Activated T-cell treated with anti-CD3 and anti-CD28 coated beads, Interleukin-2, amount 50 U/mL, for 72 hours (primary cell): ENCODE results near the gene POLD2. TPM values are rescaled to one million over a fixed set of nuclear protein-coding genes. Genes with fewer than 3 reads are reported as not detected.

Experiments used
- ATAC-seq, 2 donors: fragments of 150-1000 bp; cut with Tn5 transposase; replicated peaks in 1 of 2; 2 replicates each; pipeline ENCODE4 v1.10.0; 2021; ENCODE audit warnings: moderate library complexity in 2 of 2, mild to moderate bottlenecking in 1 of 2
- DNase-seq, 2 donors: peaks; one replicate each; pipeline ENCODE4 v3.0.0; 2021 to 2022; ENCODE audit warnings: mixed read lengths in 1 of 2
- H3K27ac Mint-ChIP-seq: one replicate; pipeline ENCODE4 v1.8.0; 2022; ENCODE audit warnings: mild to moderate bottlenecking, moderate library complexity, mixed read lengths
- H3K27me3 Mint-ChIP-seq: one replicate; pipeline ENCODE4 v1.8.0; 2022; ENCODE audit warnings: low read depth, mixed read lengths
- H3K36me3 Mint-ChIP-seq, 2 donors: one replicate each; pipeline ENCODE4 v1.8.0; 2022; ENCODE audit warnings: mixed read lengths in 2 of 2, mild to moderate bottlenecking in 1 of 2; ENCODE audit not compliant: insufficient read depth in 2 of 2
- H3K4me1 Mint-ChIP-seq: one replicate; pipeline ENCODE4 v1.8.0; 2022; ENCODE audit warnings: low read depth, mixed read lengths
- H3K4me3 Mint-ChIP-seq, 2 donors: one replicate each; pipeline ENCODE4 v1.8.0; 2022; ENCODE audit warnings: mild to moderate bottlenecking in 2 of 2, mixed read lengths in 2 of 2, moderate library complexity in 2 of 2
- H3K9me3 Mint-ChIP-seq, 2 donors: one replicate each; pipeline ENCODE4 v1.8.0; 2022; ENCODE audit warnings: mixed read lengths in 2 of 2
- total RNA-seq, 2 donors: library from RNA; stranded (reverse); gene quantifications; one replicate each; pipeline ENCODE4 v1.2.3, GENCODE V29; 2022

POLD2 gene
- total RNA-seq, 2 donors from 2014 or later = 101 to 138 TPM

GRCh38 chr7:44094365-44094764 is 29.0 kb downstream of the POLD2 start:
- Mint-ChIP-seq H3K27ac (no peak overlapping the region), H3K27me3 (no peaks in the 10 kb centered on the region), H3K4me1 (peaks cover 22% of the 10 kb centered on the region), H3K4me3 (no peak overlapping the region), H3K9me3 (no peaks in the 10 kb centered on the region), H3K36me3 (no peaks in the 10 kb centered on the region)
- DNase-seq (no peak), ATAC-seq (no peak)

GRCh38 chr7:44093102-44093641 is 30.2 kb downstream of the POLD2 start:
- Mint-ChIP-seq H3K27ac (no peak overlapping the region), H3K27me3 (no peaks in the 10 kb centered on the region), H3K9me3 (no peaks in the 10 kb centered on the region), H3K36me3 (no peaks in the 10 kb centered on the region), H3K4me1 (peaks cover 18% of the 10 kb centered on the region), H3K4me3 (no peak overlapping the region)
- DNase-seq = no peak
- ATAC-seq = no peak

DNA sequence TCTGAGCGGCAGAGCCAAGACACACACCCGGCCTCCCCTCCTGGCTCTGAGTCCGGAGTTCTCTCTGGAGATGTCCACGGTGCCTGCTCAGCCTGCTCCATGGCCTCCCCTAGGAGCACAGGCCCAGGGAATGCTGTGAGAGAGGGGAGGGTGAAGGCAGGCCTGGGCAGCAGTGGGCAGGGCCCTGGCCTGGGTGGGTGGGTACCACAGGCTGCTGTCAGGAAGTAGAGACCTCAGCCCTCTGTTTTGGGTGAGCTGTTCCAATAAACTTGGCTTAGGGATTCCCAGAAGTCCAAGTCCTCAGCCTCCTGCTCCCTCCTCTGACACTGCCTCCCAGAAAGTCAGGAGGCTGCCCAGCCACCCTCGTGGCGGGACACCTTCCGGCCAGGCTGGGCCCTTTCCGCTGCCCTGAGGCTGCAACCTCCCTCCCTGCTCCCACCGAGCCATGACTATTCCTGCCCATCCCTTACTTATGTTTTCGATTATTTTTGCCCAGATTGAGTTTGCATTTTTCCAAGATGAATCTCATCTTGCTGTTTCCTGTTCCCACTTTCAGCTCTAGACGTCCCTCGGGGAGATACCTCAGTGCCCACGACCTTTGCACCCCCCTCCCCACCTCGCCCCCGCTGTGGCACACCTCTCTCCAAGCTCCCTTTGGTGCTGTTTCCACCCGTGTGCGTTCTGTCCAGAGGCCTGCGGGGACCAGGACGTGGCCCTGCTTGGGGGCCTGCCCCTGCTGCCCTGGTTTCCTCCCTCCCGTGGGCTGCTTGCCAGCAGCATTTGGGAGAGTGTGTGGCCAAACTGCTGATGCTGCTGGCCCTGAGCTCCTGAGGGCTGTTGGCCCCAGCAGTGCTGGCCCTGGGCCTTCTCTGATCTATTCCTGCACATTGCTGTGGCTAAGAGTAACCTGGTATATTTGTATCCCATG is 35.2 kb downstream of the POLD2 start:
- Mint-ChIP-seq H3K4me1 (peaks cover 9% of the 10 kb centered on the region), H3K36me3 (no peaks in the 10 kb centered on the region), H3K9me3 (no peaks in the 10 kb centered on the region), H3K27ac (no peak overlapping the region), H3K27me3 (no peaks in the 10 kb centered on the region), H3K4me3 (no peak overlapping the region)
- ATAC-seq = no peak
- no peak for DNase-seq

- Mint-ChIP-seq H3K36me3 (no peaks in the 10 kb centered on the region), H3K4me1 (peaks cover 18% of the 10 kb centered on the region), H3K27ac (no peak overlapping the region), H3K9me3 (no peaks in the 10 kb centered on the region), H3K4me3 (no peak overlapping the region), H3K27me3 (no peaks in the 10 kb centered on the region)
- ATAC-seq (no peak), DNase-seq (no peak)
Measured at GRCh38 chr7:44086627-44087026, 36.7 kb downstream of the POLD2 start.

DNA sequence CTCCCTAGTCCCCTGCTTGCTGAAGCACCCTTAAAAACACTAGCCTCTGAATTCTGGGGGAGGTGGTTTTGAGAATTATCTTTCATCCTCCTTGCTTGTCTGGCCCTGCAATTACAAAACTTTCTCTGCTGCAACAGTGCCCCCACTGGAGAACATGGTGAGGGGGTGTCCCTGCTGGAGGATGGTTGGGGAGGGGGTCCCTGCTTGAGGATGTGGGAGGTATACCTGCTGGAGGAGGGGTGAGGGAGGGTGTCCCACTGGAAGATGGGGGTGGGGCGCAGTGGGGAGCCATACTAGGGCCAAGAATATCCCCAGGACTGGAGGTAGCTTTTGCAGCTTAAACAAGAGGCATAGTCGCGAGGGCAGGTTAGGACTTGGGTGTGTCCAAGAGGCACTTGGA is 37.8 kb downstream of the POLD2 start:
- Mint-ChIP-seq H3K36me3 (peaks cover 2 to 7% of the 10 kb centered on the region in 2 donors), H3K27ac (no peak overlapping the region), H3K4me3 (no peak overlapping the region), H3K27me3 (no peaks in the 10 kb centered on the region), H3K9me3 (no peaks in the 10 kb centered on the region), H3K4me1 (peaks cover 29% of the 10 kb centered on the region)
- DNase-seq (no peak), ATAC-seq (no peak)

- no peak for ATAC-seq
- Mint-ChIP-seq H3K9me3 (no peaks in the 10 kb centered on the region), H3K27ac (no peak overlapping the region)
Measured at GRCh38 chr7:44084701-44085100, 38.6 kb downstream of the POLD2 start.

DNA sequence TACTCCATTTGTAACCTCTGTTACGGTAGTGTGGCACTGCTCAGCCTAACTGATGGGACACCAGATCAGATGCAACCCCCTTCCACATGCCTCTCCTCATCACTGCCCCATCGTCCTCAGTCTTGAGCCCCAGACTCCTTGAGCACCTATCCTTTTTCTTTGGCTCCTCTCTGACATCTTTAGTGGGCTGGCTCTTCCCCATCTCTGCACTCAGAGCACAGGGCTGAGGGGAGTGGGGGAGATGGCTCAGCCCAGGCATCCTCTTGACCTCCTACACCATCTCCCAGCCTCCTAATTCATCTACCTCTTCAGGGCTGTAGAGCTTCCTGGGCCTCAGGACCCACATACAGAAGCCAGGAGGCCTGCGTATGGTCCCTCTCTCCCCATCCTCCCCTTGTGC is 39.6 kb downstream of the POLD2 start:
- Mint-ChIP-seq H3K4me1 (peaks cover 34% of the 10 kb centered on the region), H3K27me3 (no peaks in the 10 kb centered on the region), H3K4me3 (peak overlapping the region; percentile 64 to 94), H3K27ac (peak overlapping the region; percentile 66), H3K36me3 (peaks cover 2 to 7% of the 10 kb centered on the region in 2 donors), H3K9me3 (no peaks in the 10 kb centered on the region)
- DNase-seq (no peak), ATAC-seq (no peak)

More at GRCh38 chr7:44084701-44085100, 38.6 kb downstream of the POLD2 start:
- DNase-seq = no peak
- Mint-ChIP-seq H3K4me1 (peaks cover 34% of the 10 kb centered on the region), H3K4me3 (no peak overlapping the region), H3K27me3 (no peaks in the 10 kb centered on the region), H3K36me3 (peaks cover 2 to 7% of the 10 kb centered on the region in 2 donors)

DNA sequence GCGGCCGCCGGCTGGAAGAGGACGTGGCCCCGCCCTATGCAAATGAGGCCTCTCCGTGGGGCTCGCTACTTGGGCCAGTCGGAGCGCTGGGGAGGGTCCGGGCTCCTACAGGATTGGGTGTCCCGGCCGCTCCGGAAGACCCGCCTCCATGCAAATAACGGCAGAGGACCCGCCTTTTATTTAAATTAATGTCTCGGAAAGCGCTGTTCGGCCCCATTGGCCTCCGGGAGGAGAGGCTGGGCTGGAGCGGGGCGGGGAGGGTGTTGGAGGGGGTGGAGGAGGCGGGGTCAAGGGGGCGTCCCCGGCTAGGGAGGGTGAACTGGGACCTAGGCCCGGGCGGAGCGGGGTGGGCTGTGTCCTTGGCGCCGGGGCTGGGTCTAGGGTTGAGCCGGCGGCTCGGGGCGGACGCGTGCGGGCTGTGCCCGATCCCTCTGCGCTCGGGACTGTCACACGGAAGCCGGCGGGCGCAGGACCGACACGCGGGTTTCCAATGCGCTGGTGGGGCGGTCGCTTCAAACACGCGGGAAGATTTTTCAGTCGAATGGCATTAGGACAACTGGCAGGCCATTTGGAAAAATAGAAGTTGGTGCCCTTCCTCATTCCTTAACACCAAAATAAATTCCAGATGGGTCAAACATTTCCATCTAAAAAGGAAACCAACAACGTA is 40.7 kb downstream of the POLD2 start:
- Mint-ChIP-seq H3K4me3 (peak overlapping the region; percentile 89 to 94), H3K9me3 (no peaks in the 10 kb centered on the region), H3K4me1 (peaks cover 43% of the 10 kb centered on the region), H3K27me3 (no peaks in the 10 kb centered on the region), H3K27ac (peak overlapping the region; percentile 74), H3K36me3 (peaks cover 6 to 11% of the 10 kb centered on the region in 2 donors)
- ATAC-seq (peak; percentile 94 to 95), DNase-seq (peak; percentile 97 to 99)

GRCh38 chr7:44081266-44081748 is 42.0 kb downstream of the POLD2 start:
- Mint-ChIP-seq H3K4me3 (peak overlapping the region; percentile 89 to 94), H3K36me3 (peaks cover 7 to 14% of the 10 kb centered on the region in 2 donors), H3K4me1 (peaks cover 54% of the 10 kb centered on the region), H3K27me3 (no peaks in the 10 kb centered on the region), H3K9me3 (no peaks in the 10 kb centered on the region), H3K27ac (peak overlapping the region; percentile 89)
- peak; percentile 44 for DNase-seq
- ATAC-seq = no peak

GRCh38 chr7:44080686-44081265 is 42.6 kb downstream of the POLD2 start:
- DNase-seq (no peak), ATAC-seq (no peak)
- Mint-ChIP-seq H3K4me3 (peak overlapping the region; percentile 89 to 94), H3K4me1 (peaks cover 54% of the 10 kb centered on the region), H3K36me3 (peaks cover 7 to 16% of the 10 kb centered on the region in 2 donors), H3K9me3 (no peaks in the 10 kb centered on the region), H3K27me3 (no peaks in the 10 kb centered on the region), H3K27ac (peak overlapping the region; percentile 89)

DNA sequence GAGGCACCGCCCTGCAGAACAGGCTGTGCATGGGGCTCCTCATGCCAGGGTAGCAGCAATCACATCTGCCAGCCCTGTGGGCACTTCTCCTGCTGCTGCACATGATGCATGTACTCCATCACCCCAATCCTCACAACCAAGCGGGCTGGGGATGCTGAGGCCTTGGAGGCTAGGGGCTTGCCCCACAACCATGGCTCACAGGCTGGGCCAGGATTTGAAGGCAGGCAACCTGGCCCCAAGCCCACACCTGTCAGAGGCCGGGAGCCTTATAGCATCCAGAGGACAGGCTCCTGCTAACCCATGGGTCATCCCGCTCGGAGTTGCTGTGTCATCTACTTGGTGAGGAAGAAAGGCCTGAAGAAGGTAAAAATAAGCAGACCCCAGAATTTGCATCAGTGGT is 43.2 kb downstream of the POLD2 start:
- Mint-ChIP-seq H3K4me3 (no peak overlapping the region), H3K36me3 (peaks cover 7 to 20% of the 10 kb centered on the region in 2 donors), H3K4me1 (peaks cover 54% of the 10 kb centered on the region), H3K27me3 (no peaks in the 10 kb centered on the region), H3K27ac (no peak overlapping the region), H3K9me3 (no peaks in the 10 kb centered on the region)
- ATAC-seq = no peak
- DNase-seq = no peak

DNA sequence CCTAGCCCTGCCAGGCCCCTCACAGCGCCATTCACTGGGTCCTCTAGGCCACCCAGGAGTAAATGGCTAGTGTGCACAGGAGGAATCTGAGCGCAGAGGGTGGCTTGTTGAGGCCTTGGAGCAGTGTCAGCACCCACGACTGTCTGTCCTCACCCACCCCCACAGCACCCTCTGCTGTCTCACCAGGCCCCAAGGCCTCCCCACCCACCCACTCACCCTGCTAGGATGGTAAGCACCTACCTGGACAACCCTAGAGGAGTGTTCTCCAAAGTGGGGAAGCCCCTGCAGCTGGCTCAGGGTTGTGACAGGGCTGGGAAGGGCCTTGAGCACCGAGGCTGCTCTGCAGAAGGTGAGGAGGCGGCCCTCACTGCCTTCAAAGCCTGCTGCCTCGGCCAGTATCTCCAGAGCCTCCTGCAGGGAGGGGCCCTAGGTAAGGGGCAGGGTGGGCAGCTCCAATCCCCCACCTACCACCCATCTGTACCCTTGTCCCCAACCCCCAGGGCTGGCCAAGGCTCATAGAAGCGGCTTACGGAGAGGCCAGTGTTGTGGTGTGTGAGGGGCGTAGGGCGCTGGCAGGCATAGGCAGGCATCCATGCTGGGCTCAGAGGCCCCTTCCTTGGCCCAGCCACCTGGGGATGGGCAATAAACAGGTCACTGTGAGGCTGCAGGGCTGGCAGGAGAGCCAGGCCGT is 43.9 kb downstream of the POLD2 start:
- H3K27ac Mint-ChIP-seq = no peak overlapping the region
- H3K27me3 Mint-ChIP-seq = no peaks in the 10 kb centered on the region
- no peak for ATAC-seq

More for the DNA sequence above, 43.9 kb downstream of the POLD2 start:
- Mint-ChIP-seq H3K4me1 (peaks cover 55% of the 10 kb centered on the region), H3K4me3 (peak overlapping the region in 1 of 2 donors; percentile 29), H3K36me3 (peaks cover 7 to 22% of the 10 kb centered on the region in 2 donors), H3K9me3 (no peaks in the 10 kb centered on the region)
- DNase-seq = no peak
